Liver (tissue), 9 donors: Measurements from ENCODE around the gene JMJD4. TPM values are rescaled to one million over a fixed set of nuclear protein-coding genes. Genes with fewer than 3 reads are reported as not detected.

Source experiments
- DNase-seq: peaks from one replicate; pipeline ENCODE4 v3.0.0-alpha.2; 2017; ENCODE audit warnings: low spot score
- H3K27ac ChIP-seq, 2 donors: one replicate each; pipeline ENCODE4 v1.7.0; 2013; ENCODE audit warnings: inconsistent platforms in 2 of 2, low read length in 2 of 2, control low read depth in 1 of 2, low read depth in 1 of 2, mild to moderate bottlenecking in 1 of 2
- H3K27me3 ChIP-seq, 4 donors: one replicate each; pipeline versions ENCODE4 v1.6.1 to v1.7.0; 2013; ENCODE audit warnings: low read length in 3 of 4, inconsistent platforms in 1 of 4, mild to moderate bottlenecking in 1 of 4, moderate library complexity in 1 of 4; ENCODE audit not compliant: control insufficient read depth in 4 of 4, insufficient read depth in 4 of 4
- H3K36me3 ChIP-seq, 4 donors: one replicate each; pipeline versions ENCODE4 v1.6.1 to v1.7.0; 2013; ENCODE audit warnings: low read length in 3 of 4, mild to moderate bottlenecking in 3 of 4, low read depth in 1 of 4, moderate library complexity in 1 of 4; ENCODE audit not compliant: control insufficient read depth in 4 of 4, insufficient read depth in 3 of 4
- H3K4me1 ChIP-seq, 4 donors: one replicate each; pipeline versions ENCODE4 v1.6.1 to v1.7.0; 2013; ENCODE audit warnings: low read length in 3 of 4, mild to moderate bottlenecking in 3 of 4, moderate library complexity in 1 of 4; ENCODE audit not compliant: control insufficient read depth in 4 of 4, insufficient read depth in 4 of 4
- H3K4me3 ChIP-seq, 3 donors: one replicate each; pipeline versions ENCODE4 v1.6.1 to v1.7.0; 2013; ENCODE audit warnings: low read length in 3 of 3, control low read depth in 1 of 3, low read depth in 1 of 3, mild to moderate bottlenecking in 1 of 3
- H3K9ac ChIP-seq, 2 donors: one replicate each; pipeline ENCODE4 v1.7.0; 2013; ENCODE audit warnings: low read length in 2 of 2, mild to moderate bottlenecking in 2 of 2, moderate library complexity in 2 of 2, control low read depth in 1 of 2, low read depth in 1 of 2
- H3K9me3 ChIP-seq, 4 donors: one replicate each; pipeline versions ENCODE4 v1.6.1 to v1.7.0; 2013; ENCODE audit warnings: low read length in 3 of 4; ENCODE audit not compliant: control insufficient read depth in 4 of 4
- CTCF ChIP-seq: fragments of 150-350 bp; IDR thresholded peaks from 2 replicates; pipeline ENCODE4 v1.5.1; 2017; ENCODE audit warnings: improper control_type of control experiment, low read depth, low read length; ENCODE audit not compliant: missing input control
- EGR1 ChIP-seq, 2 donors: IDR thresholded peaks; 2 replicates each; pipeline ENCODE4 v1.6.1; 2016 to 2018; ENCODE audit warnings: antibody characterized with exemption in 2 of 2, low read depth in 2 of 2
- FOXA1 ChIP-seq: IDR thresholded peaks from 2 replicates; pipeline ENCODE4 v1.6.1; 2016; ENCODE audit warnings: antibody characterized with exemption
- GABPA ChIP-seq, 2 donors: IDR thresholded peaks in 1 of 2; conservative IDR thresholded peaks in 1 of 2; 2 replicates each; pipeline ENCODE4 v1.6.1; 2016; ENCODE audit warnings: antibody characterized with exemption in 2 of 2, mild to moderate bottlenecking in 1 of 2, moderate library complexity in 1 of 2
- HNF4A ChIP-seq, 2 donors: conservative IDR thresholded peaks; 2 replicates each; pipeline ENCODE4 v1.6.1; 2016; ENCODE audit warnings: antibody characterized with exemption in 2 of 2, mild to moderate bottlenecking in 2 of 2
- HNF4G ChIP-seq: IDR thresholded peaks from 2 replicates; pipeline ENCODE4 v1.6.1; 2016; ENCODE audit warnings: antibody characterized with exemption
- JUND ChIP-seq, 2 donors: IDR thresholded peaks; 2 replicates each; pipeline ENCODE4 v1.6.1; 2016; ENCODE audit warnings: antibody characterized with exemption in 2 of 2
- NR2F2 ChIP-seq: IDR thresholded peaks from 2 replicates; pipeline ENCODE4 v1.6.1; 2016; ENCODE audit warnings: antibody characterized with exemption
- RAD21 ChIP-seq, 2 donors: IDR thresholded peaks; 2 replicates each; pipeline ENCODE4 v1.6.1; 2016; ENCODE audit warnings: antibody characterized with exemption in 2 of 2, mild to moderate bottlenecking in 2 of 2
- RXRA ChIP-seq, 2 donors: IDR thresholded peaks; 2 replicates each; pipeline ENCODE4 v1.6.1; 2017 to 2018; ENCODE audit warnings: antibody characterized with exemption in 2 of 2, mild to moderate bottlenecking in 1 of 2
- SP1 ChIP-seq: IDR thresholded peaks from 2 replicates; pipeline ENCODE4 v1.6.1; 2018; ENCODE audit warnings: antibody characterized with exemption, mild to moderate bottlenecking
- TAF1 ChIP-seq: conservative IDR thresholded peaks from 2 replicates; pipeline ENCODE4 v1.6.1; 2016; ENCODE audit warnings: antibody characterized with exemption, mild to moderate bottlenecking
- YY1 ChIP-seq: IDR thresholded peaks from 2 replicates; pipeline ENCODE4 v1.6.1; 2016; ENCODE audit warnings: antibody characterized with exemption, mild to moderate bottlenecking
- ZBTB33 ChIP-seq: IDR thresholded peaks from 2 replicates; pipeline ENCODE4 v1.6.1; 2016; ENCODE audit warnings: antibody characterized with exemption
- WGBS: extraction: QIAGEN DNeasy Blood & Tissue Kit; methylation state at CpG from one replicate; pipeline ENCODE4 v1.1.7; 2013; 5-methylcytosine and 5-hydroxymethylcytosine counted together
- polyA plus RNA-seq, 2 donors: library from polyadenylated mRNA; stranded (reverse) in 1 of 2; unstranded in 1 of 2; fragments of 200-250 nt in 1 of 2; fragments of >200 nt in 1 of 2; fragmentation: Nextera tagmentation in 1 of 2; extraction: Ambion mirVana in 1 of 2; gene quantifications; one replicate each; pipeline versions ENCODE4 v1.2.1 to v1.2.3, GENCODE V29; 2013 to 2015
- total RNA-seq, 2 donors: library from RNA; depleted of rRNA; stranded (reverse); fragments of >200 nt; gene quantifications; one replicate each; pipeline ENCODE4 v1.2.3, GENCODE V29; 2014
- donor health status: healthy.
- donor health status: healthy.
- donor health status: healthy.
- donor health status: healthy.
- donor health status: healthy.

JMJD4 gene
- total and polyA plus RNA-seq, 4 donors: 12.4 to 22.1 (median 14.1) TPM

- peaks cover 0 to 9% (median 2%) of the 10 kb centered on the region in 4 donors for H3K4me1 ChIP-seq
- peaks cover 0 to 34% (median 14%) of the 10 kb centered on the region in 4 donors for H3K36me3 ChIP-seq
- H3K27ac ChIP-seq: no peak overlapping the region
Measured at GRCh38 chr1:227754958-227755357, 19.9 kb upstream of the JMJD4 start.

GRCh38 chr1:227753999-227754711, 19.1 kb upstream of the JMJD4 start:
- 65% methylated on average over 7 of the region's 7 CpGs for WGBS
- TF ChIP-seq HNF4G (no peak), YY1 (no peak), RAD21 (IDR thresholded peaks at IDR 0.05) (no peak), CTCF (no peak)

More at GRCh38 chr1:227754958-227755357, 19.9 kb upstream of the JMJD4 start:
- no peak overlapping the region for H3K9ac ChIP-seq
- DNase-seq: no peak
- 94% methylated on average over 4 of the region's 4 CpGs for WGBS
- no peak overlapping the region for H3K4me3 ChIP-seq
- no peaks in the 10 kb centered on the region for H3K9me3 ChIP-seq
- TF ChIP-seq JUND (IDR thresholded peaks at IDR 0.05) (no peak), EGR1 (IDR thresholded peaks at IDR 0.05; ENCODE audit: low read depth in 2 of 2) (no peak), ZBTB33 (no peak), FOXA1 (no peak), CTCF (no peak), NR2F2 (no peak), SP1 (no peak), RXRA (IDR thresholded peaks at IDR 0.05) (no peak), HNF4A (conservative IDR thresholded peaks at IDR 0.05) (no peak), GABPA (IDR thresholded peaks at IDR 0.05 in 1 of 2, conservative IDR thresholded peaks at IDR 0.05 in 1 of 2) (no peak), TAF1 (no peak), YY1 (no peak), HNF4G (no peak), RAD21 (IDR thresholded peaks at IDR 0.05) (no peak)
- no peaks in the 10 kb centered on the region for H3K27me3 ChIP-seq

More at GRCh38 chr1:227753999-227754711, 19.1 kb upstream of the JMJD4 start:
- H3K4me3 ChIP-seq: no peak overlapping the region
- H3K4me1 ChIP-seq: peaks cover 0 to 13% (median 3%) of the 10 kb centered on the region in 4 donors
- H3K9me3 ChIP-seq: no peaks in the 10 kb centered on the region
- no peak overlapping the region for H3K9ac ChIP-seq
- peaks cover 0 to 26% (median 8%) of the 10 kb centered on the region in 4 donors for H3K36me3 ChIP-seq
- no peak overlapping the region for H3K27ac ChIP-seq
- H3K27me3 ChIP-seq: no peaks in the 10 kb centered on the region
- no peak for DNase-seq
